Upper lobe of right lung (tissue), 1 donor: Measurements from ENCODE around the gene GHR. TPM values are rescaled to one million over a fixed set of nuclear protein-coding genes. Genes with fewer than 3 reads are reported as not detected.

Source experiments
- ATAC-seq: fragments of 200-7000 bp; cut with Tn5 transposase; one replicate; pipeline ENCODE4 v1.9.1; 2020; ENCODE audit warnings: mild to moderate bottlenecking, moderate library complexity
- DNase-seq: peaks from one replicate; pipeline ENCODE4 v3.0.0-alpha.2; 2020
- H3K27ac ChIP-seq: fragments of 200-600 bp; one replicate; pipeline ENCODE4 v1.8.0; 2022
- H3K27me3 ChIP-seq: fragments of 200-600 bp; one replicate; pipeline ENCODE4 v1.8.0; 2022; ENCODE audit warnings: mild to moderate bottlenecking
- H3K36me3 ChIP-seq: fragments of 200-600 bp; one replicate; pipeline ENCODE4 v1.8.0; 2022
- H3K4me1 ChIP-seq: fragments of 200-600 bp; one replicate; pipeline ENCODE4 v1.8.0; 2022
- H3K4me3 ChIP-seq: fragments of 200-600 bp; one replicate; pipeline ENCODE4 v1.8.0; 2022; ENCODE audit warnings: mild to moderate bottlenecking
- H3K9me3 ChIP-seq: fragments of 200-600 bp; one replicate; pipeline ENCODE4 v1.8.0; 2022
- intact Hi-C: fragments of 100-400 bp; cut with DNase I; formaldehyde crosslinking; loops from one replicate; pipeline ENCODE4 v1.11.0; 2022
- total RNA-seq: library from RNA; stranded (reverse); fragmentation: NEBNext Ultra II Directional; extraction: Animal tissue kit (Norgen Biotek cat#: 25700); gene quantifications from one replicate; pipeline ENCODE4 v1.2.1, GENCODE V29; 2021
- TF ChIP-seq, protein P1 (sequence below): fragments of 200-600 bp; IDR thresholded peaks from one replicate; pipeline ENCODE4 v1.8.0; 2022; ENCODE audit warnings: antibody characterized with exemption
- donor health status: DM: no; HTN: yes; CAD: no; lungs with severe emphysema.

The GHR gene
- total RNA-seq, 1 donor from 2014 or later: 6.6 TPM

DNA sequence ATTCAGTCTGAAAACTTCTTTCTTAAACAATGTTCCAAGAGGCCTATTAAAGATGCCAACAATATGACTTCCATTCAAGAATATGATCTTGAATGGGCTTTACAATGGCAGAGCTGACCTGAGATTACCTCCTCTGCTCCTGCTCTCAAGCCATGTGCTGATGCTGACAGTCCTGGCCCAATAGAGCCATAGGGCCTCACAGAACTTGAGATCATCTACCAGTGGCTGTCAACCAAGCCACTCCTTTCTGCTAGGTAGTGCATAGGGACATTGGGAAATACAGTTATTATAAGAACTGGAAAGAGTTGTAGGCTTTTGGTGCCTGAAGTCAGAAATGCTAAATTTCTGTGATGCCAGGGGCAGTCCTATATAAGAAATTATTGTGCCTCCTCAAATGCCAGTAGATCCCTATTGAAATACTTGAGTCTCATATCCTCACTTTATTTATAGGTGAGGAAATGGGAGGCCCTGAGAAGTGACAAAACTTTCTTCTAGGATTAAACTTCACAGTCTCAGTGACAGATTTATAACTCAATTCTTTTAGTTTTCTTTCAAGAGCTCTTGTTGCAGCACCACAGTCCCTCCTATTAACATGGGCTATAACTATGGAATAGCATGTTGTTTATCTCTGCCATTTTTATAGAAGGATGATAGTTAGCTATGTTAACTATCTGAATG is 10.9 kb downstream of the GHR start:
- TF ChIP-seq, protein P1, sequence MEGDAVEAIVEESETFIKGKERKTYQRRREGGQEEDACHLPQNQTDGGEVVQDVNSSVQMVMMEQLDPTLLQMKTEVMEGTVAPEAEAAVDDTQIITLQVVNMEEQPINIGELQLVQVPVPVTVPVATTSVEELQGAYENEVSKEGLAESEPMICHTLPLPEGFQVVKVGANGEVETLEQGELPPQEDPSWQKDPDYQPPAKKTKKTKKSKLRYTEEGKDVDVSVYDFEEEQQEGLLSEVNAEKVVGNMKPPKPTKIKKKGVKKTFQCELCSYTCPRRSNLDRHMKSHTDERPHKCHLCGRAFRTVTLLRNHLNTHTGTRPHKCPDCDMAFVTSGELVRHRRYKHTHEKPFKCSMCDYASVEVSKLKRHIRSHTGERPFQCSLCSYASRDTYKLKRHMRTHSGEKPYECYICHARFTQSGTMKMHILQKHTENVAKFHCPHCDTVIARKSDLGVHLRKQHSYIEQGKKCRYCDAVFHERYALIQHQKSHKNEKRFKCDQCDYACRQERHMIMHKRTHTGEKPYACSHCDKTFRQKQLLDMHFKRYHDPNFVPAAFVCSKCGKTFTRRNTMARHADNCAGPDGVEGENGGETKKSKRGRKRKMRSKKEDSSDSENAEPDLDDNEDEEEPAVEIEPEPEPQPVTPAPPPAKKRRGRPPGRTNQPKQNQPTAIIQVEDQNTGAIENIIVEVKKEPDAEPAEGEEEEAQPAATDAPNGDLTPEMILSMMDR: no peak
- H3K4me3 ChIP-seq: no peak overlapping the region
- no peak overlapping the region for H3K27ac ChIP-seq
- no peak for DNase-seq
- no peaks in the 10 kb centered on the region for H3K9me3 ChIP-seq
- intact Hi-C loops: no loop called here
- no peak for ATAC-seq
- no peaks in the 10 kb centered on the region for H3K27me3 ChIP-seq
- no peaks in the 10 kb centered on the region for H3K36me3 ChIP-seq
- no peaks in the 10 kb centered on the region for H3K4me1 ChIP-seq

DNA sequence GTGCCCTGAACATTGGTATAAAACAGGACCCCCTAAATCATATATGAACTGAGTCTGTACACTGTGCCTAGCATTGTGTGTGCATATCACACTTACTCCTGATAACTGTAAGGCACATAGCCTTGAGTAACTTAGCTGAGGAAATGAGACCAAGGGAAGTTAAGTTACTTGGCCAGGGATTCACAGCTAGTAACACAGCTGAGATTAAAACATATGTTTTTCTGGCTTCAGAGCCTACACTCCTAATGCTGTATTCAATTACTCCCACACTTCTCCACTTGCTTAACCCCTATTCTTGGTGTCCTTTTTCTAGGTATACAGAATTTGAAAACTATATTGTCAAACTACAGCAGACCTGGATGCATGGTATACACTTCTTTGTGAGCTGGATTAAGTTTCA is 12.8 kb downstream of the GHR start:
- ATAC-seq (no peak), DNase-seq (no peak)
- Histone ChIP-seq H3K9me3 (no peaks in the 10 kb centered on the region), H3K4me1 (no peaks in the 10 kb centered on the region), H3K27me3 (no peaks in the 10 kb centered on the region), H3K4me3 (no peak overlapping the region), H3K27ac (no peak overlapping the region), H3K36me3 (no peaks in the 10 kb centered on the region)
- intact Hi-C loops: no loop called here
- TF ChIP-seq, protein P1: no peak

DNA sequence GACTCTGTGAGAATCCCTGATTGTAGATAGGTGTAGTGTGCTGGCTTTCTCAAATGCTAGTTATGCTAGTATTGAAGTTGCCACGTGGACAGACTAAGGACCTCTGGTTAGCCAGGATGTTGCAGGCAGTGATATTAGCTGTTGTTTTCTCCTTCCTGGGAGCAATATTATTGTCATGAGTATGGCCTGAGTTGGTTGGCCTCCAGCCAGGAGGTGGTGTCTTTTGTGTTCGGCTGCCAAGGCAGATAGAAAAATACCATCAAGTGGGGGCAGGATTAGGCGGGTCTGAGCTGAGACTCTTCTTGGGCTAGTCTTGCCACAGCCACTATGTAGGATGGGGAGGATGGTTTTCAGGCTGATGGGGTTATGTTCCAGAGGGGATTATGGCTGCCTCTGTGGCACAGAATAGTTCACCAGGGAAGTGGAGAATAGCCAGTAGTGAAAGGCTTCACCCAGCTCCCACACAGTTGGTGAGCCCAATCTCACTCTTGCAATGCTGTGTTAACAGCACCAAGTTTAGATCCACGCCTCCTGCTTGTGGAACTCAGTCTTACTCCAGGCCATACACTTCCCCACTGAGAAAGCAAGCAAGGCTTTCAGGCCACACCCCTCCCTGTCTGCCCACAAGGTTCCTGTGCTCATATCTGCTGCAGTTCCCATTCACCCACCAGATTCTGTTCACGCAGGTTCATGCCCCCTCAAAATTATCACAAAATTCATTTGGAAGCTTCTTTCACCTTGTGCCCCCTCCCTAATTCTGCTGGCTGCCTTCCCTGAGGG is 31.2 kb downstream of the GHR start:
- Histone ChIP-seq H3K9me3 (no peaks in the 10 kb centered on the region), H3K27me3 (no peaks in the 10 kb centered on the region), H3K36me3 (no peaks in the 10 kb centered on the region), H3K4me3 (no peak overlapping the region), H3K4me1 (no peaks in the 10 kb centered on the region), H3K27ac (no peak overlapping the region)
- ATAC-seq: no peak
- no peak for DNase-seq
- intact Hi-C loops: no loop called here
- TF ChIP-seq, protein P1: no peak

DNA sequence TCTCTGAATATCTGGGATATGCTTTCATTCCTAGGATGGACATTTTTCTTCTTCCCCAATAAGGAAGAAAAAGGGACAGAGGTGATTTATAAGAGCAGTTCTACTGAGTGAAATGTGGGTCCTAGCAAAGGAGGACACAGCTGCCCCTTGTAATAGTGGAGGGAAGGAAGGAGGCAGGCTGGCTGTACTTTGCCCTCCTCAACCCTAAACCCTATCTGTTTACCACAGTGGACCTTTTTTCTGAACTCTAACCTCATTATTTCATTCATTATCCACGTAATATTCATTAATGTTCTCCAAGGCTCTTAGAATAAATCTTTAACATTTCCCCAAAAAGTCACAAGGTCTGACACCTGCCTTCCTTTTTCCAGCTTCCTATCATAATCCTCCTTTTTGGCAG is 37.8 kb downstream of the GHR start:
- no peaks in the 10 kb centered on the region for H3K9me3 ChIP-seq
- no peak for ATAC-seq
- intact Hi-C loops: no loop called here
- no peak overlapping the region for H3K4me3 ChIP-seq
- no peak for DNase-seq
- no peak overlapping the region for H3K27ac ChIP-seq
- H3K36me3 ChIP-seq: no peaks in the 10 kb centered on the region
- no peaks in the 10 kb centered on the region for H3K4me1 ChIP-seq
- TF ChIP-seq, protein P1: no peak
- H3K27me3 ChIP-seq: no peaks in the 10 kb centered on the region

DNA sequence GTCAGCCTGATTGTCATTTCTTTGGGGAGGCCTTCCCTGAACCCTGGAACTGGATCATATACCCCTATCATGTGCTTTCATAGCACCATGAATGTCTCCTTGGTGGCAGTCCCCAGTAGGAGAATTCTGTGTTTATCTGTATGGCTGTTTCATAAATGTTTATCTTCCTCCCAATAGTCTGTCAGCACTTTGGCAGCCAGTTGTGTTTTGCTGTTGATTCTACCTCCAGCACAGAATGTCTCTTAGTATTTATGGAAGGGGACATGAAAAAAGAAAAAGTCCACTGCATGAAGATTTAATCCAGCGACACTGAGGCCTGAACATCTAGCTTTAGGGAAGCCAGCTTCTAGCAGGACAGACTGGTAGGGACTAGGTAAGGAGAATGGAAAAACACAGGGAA is 38.3 kb downstream of the GHR start:
- ATAC-seq: no peak
- TF ChIP-seq, protein P1: no peak
- H3K9me3 ChIP-seq: no peaks in the 10 kb centered on the region
- no peak for DNase-seq
- intact Hi-C loops: no loop called here
- no peaks in the 10 kb centered on the region for H3K4me1 ChIP-seq
- no peak overlapping the region for H3K27ac ChIP-seq
- no peaks in the 10 kb centered on the region for H3K27me3 ChIP-seq
- H3K36me3 ChIP-seq: no peaks in the 10 kb centered on the region
- H3K4me3 ChIP-seq: no peak overlapping the region
